ENCODE measurements around the gene PTGER1. TPM values are rescaled to one million over a fixed set of nuclear protein-coding genes. Genes with fewer than 3 reads are reported as not detected.

PTGER1 gene
- total and polyA plus RNA-seq, 5 donors: 0.33 TPM; not detected in 4

DNA sequence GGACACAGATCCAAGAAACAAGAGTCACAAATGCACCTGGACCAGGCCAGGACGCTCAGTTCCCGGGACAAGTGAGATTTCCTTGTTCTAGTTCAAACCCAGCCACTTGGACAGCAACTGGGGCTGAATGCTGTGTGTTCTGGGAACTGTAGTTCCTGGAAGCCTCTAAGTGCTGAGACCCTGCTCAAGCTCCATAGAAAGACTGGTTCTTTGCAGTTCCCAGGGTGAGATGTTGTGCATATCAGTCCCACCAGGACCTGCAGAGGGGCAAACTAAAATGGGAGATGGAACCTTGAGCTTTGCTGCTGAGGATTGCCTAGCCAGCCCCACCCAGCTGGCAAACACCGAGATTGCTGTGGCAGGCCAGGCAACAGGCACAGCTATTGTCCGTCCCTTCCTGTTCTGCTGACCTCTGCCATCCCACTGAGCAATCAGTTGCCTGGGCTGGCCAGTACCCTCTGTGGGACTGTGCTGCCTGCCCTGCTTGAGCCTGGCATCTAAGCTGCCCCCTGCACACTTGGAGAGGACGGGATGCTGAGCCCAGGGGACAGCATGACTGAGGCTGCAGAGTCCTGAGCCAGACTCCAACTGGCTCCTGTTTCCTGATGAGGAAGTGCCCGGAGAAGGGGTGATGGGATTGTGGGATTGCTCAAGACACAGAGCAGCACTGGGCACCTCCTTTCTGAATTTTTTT is 22.2 kb upstream of the PTGER1 start:
- H3K4me1 ChIP-seq (ENCODE audit: control insufficient read depth, insufficient read depth, low read length): peaks cover 5% of the 10 kb centered on the region
- no peaks in the 10 kb centered on the region for H3K9me3 ChIP-seq (ENCODE audit: control insufficient read depth, low read length)
- H3K27me3 ChIP-seq (ENCODE audit: control insufficient read depth, insufficient read depth): no peaks in the 10 kb centered on the region
- DNase-seq (peak; percentile 51 to 75 (median 67)), ATAC-seq (peak; percentile 6 to 29)
- WGBS: 33% methylated on average over 6 of the region's 6 CpGs
- intact Hi-C loops (cut with DNase I): no loop called here
- peak overlapping the region; percentile 18 for H3K27ac ChIP-seq (ENCODE audit: low read length)
- no peak overlapping the region for H3K4me3 ChIP-seq (ENCODE audit: low read length)

DNA sequence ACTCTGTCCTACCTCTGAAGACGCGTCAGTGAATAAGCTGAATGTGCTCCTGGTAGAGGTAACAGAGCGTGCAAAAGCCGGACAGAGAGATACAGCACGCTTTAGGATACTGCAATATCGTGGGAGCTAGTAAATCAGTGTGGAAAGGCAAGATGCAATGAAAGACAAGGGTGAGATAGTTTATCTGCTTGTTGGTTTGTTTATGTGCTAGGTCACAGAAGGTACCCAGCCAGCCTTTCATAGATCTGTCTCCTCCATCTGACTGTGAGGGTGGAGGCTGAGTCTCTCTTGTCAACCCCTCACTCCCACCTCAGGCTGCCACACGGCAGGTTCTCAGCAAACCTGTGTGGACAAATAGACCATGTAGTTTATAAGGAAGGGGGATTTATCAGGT is 21.7 kb upstream of the PTGER1 start:
- no peaks in the 10 kb centered on the region for H3K9me3 ChIP-seq (ENCODE audit: control insufficient read depth, low read length)
- peaks cover 5% of the 10 kb centered on the region for H3K4me1 ChIP-seq (ENCODE audit: control insufficient read depth, insufficient read depth, low read length)
- H3K27ac ChIP-seq (ENCODE audit: low read length): peak overlapping the region; percentile 18
- DNase-seq (no peak), ATAC-seq (peak in 1 of 2 donors; percentile 0)
- WGBS: 29% methylated on average over 7 of the region's 7 CpGs
- H3K4me3 ChIP-seq (ENCODE audit: low read length): no peak overlapping the region
- H3K27me3 ChIP-seq (ENCODE audit: control insufficient read depth, insufficient read depth): no peaks in the 10 kb centered on the region
- intact Hi-C loops (cut with DNase I): no loop called here

DNA sequence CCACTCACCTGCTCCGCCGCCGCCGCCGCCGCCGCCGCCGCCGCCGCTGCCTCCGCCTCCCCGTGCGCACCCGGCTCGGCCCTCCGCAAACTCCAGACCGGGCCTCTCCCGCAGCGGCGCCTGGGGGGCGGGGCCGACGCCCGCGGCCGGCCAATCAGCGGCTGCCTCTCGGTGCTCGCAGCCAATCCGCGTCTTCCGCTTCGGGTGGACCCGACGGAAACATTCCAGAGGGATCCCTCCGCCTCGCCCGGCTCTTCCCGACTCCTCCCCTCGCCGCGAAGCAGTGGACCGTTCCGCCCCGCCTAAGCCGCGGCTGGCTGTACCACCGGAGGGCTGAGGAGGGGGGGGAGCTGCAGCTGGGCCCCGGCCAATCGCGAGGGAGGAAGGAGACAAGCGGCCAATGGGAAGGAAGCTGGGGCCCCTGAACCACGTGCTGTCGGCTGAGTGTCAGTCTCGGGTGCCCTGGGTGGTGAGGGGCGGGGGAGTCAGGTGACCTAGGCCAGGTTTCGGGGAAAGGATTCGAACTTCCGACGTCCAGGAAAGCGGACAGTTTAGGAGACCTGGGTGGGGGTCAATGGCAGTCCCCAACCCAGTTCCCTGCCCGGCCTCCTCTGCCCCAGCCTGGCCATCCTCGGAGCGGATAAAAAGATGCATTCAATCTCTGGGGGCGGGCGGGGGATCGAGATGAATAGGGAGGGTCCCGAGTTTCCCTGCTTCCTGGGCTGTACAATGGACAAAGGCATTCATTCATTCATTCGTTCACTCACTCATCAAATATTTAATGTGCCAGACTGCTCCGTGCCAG is 21.1 kb upstream of the PTGER1 start, which contains the start of gene GIPC1:
GIPC1 (minus strand) TSS at position 99 of the 805 bp plus-strand sequence. CDS start 13,151 bp downstream, outside the sequence.
- peak within 1 kb of the TSS; percentile 89 for H3K4me3 ChIP-seq (ENCODE audit: low read length)
- peak within 1 kb of the TSS; percentile 49 for H3K27ac ChIP-seq (ENCODE audit: low read length)
- no peaks in the 10 kb centered on the region for H3K27me3 ChIP-seq (ENCODE audit: control insufficient read depth, insufficient read depth)
- H3K9me3 ChIP-seq (ENCODE audit: control insufficient read depth, low read length): no peaks in the 10 kb centered on the region
- 2% methylated on average over 71 of the region's 71 CpGs for WGBS
- intact Hi-C loops (cut with DNase I): no loop called here
- ATAC-seq: peak; percentile 97 to 98
- peaks cover 5% of the 10 kb centered on the region for H3K4me1 ChIP-seq (ENCODE audit: control insufficient read depth, insufficient read depth, low read length)
- peak; percentile 98 to 99 (median 98) for DNase-seq

DNA sequence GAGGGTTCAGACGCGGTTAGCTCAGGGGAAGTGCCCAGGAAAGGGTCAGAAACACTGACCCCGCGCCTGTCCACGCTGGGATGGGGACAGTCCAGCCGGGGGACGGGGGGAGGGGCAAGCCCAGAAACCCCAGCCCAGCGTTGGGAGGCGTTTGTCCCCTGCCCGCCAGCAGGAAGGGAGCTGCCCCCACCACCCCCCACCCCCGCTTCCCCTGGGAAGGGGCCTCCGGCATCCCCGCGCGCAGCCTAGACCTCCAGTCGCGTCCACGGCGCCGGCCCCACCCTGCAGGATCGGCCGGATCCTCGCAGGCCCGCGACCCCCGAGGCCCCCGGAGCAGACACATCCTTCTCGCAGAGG is 20.5 kb upstream of the PTGER1 start:
- peaks cover 5% of the 10 kb centered on the region for H3K4me1 ChIP-seq (ENCODE audit: control insufficient read depth, insufficient read depth, low read length)
- H3K27me3 ChIP-seq (ENCODE audit: control insufficient read depth, insufficient read depth): no peaks in the 10 kb centered on the region
- peak overlapping the region; percentile 49 for H3K27ac ChIP-seq (ENCODE audit: low read length)
- H3K4me3 ChIP-seq (ENCODE audit: low read length): peak overlapping the region; percentile 89
- no peaks in the 10 kb centered on the region for H3K9me3 ChIP-seq (ENCODE audit: control insufficient read depth, low read length)
- ATAC-seq (peak in 1 of 2 donors; percentile 4), DNase-seq (peak in 1 of 3 donors; percentile 81)
- WGBS: under 1% methylated on average over 28 of the region's 28 CpGs
- intact Hi-C loops (cut with DNase I): no loop called here

DNA sequence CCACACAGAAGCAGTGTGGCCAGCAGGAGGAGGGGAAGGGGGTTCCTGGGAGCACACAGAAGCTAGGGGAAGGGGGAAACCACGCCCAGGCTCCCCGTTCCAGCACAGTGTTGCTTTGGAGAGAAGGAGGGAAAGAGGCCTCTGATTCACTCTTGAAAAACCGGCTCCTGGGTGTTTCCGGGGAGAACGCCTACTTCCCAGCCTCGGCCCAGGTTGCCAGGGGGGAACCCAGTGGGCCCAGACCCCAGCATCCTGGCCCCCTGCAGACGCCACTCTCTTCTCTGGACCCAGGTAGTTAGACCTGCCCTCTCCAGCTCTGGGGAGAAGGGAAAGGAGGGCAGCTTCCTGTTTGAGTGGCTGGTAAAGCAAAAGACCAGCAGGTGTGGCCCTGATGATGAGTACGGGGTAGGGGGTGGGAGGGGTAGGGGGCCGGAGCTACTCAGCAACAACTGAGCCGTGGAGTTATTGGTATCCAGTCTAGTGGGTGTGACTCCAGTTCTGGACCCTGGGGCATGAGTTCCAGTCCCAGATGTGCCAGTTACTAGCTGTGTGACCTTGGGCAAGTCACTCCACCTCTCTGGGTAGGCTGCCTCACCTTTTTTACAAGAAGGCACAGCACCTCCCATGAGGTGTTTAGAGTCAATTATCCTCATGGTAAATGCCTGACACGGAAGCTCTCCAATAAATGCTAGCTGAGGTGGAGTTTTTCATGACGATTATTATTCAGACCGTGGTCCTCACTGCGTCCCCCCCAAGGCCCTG is 19.9 kb upstream of the PTGER1 start:
- intact Hi-C loops (cut with DNase I): no loop called here
- Histone ChIP-seq H3K4me3 (ENCODE audit: low read length) (peak overlapping the region; percentile 89), H3K4me1 (ENCODE audit: control insufficient read depth, insufficient read depth, low read length) (peaks cover 5% of the 10 kb centered on the region), H3K27ac (ENCODE audit: low read length) (no peak overlapping the region), H3K27me3 (ENCODE audit: control insufficient read depth, insufficient read depth) (no peaks in the 10 kb centered on the region), H3K9me3 (ENCODE audit: control insufficient read depth, low read length) (no peaks in the 10 kb centered on the region)
- no peak for DNase-seq
- no peak for ATAC-seq
- WGBS: 28% methylated on average over 14 of the region's 14 CpGs

DNA sequence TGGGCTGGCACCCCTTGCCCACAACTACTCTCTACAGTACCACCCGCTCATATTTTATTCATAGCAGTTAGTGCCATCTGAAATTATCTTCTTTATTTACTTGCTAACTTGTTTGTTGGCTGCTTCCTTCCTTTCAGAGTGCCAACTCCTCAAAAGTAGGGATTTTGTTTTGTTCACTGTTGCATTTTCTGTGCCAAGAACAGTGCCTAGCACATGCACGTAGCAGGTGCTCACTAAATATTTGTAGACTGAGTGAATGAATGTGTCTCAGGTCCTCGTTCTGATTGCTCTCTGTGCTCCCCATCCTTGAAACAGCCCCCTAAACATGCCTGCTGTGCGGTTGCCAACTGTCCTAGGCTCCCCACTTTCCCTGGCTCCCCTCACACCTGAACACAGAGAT is 19.3 kb upstream of the PTGER1 start:
- H3K4me1 ChIP-seq (ENCODE audit: control insufficient read depth, insufficient read depth, low read length): peaks cover 5% of the 10 kb centered on the region
- WGBS: 86% methylated on average over 4 of the region's 4 CpGs
- DNase-seq (no peak), ATAC-seq (no peak)
- no peaks in the 10 kb centered on the region for H3K9me3 ChIP-seq (ENCODE audit: control insufficient read depth, low read length)
- no peak overlapping the region for H3K4me3 ChIP-seq (ENCODE audit: low read length)
- H3K27ac ChIP-seq (ENCODE audit: low read length): no peak overlapping the region
- intact Hi-C loops (cut with DNase I): no loop called here
- no peaks in the 10 kb centered on the region for H3K27me3 ChIP-seq (ENCODE audit: control insufficient read depth, insufficient read depth)

DNA sequence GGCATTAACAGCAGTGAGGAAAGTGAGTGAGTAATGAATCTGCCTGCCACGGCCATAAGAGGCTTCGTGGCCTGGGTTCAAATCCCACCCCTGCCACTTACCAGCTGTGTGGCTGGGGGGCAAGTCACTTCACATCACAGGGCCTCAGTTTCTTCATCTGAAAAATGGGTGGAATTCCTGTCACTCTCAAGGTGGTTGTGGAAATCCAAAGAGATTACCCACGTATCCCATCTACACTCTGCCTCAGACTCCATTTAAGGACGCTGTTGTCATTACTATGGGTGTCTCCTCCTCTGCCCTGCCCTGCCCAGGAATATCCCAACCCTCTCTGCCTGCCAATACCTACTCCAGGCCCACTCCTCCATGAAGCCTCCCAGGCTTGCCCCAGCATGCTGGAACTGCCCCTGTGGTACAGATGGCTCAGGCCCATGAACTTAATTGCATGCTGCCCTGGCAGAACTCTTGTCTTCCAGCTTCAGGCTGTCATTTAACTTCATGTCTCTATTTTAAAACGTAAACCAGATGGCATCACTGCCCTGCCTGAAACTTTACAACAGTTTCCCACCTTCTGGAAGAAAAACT is 17.7 kb upstream of the PTGER1 start:
- Histone ChIP-seq H3K4me3 (ENCODE audit: low read length) (no peak overlapping the region), H3K9me3 (ENCODE audit: control insufficient read depth, low read length) (no peaks in the 10 kb centered on the region), H3K27ac (ENCODE audit: low read length) (no peak overlapping the region), H3K27me3 (ENCODE audit: control insufficient read depth, insufficient read depth) (no peaks in the 10 kb centered on the region), H3K4me1 (ENCODE audit: control insufficient read depth, insufficient read depth, low read length) (peaks cover 5% of the 10 kb centered on the region)
- intact Hi-C loops (cut with DNase I): no loop called here
- ATAC-seq (no peak), DNase-seq (no peak)
- WGBS: 82% methylated on average over 5 of the region's 5 CpGs

DNA sequence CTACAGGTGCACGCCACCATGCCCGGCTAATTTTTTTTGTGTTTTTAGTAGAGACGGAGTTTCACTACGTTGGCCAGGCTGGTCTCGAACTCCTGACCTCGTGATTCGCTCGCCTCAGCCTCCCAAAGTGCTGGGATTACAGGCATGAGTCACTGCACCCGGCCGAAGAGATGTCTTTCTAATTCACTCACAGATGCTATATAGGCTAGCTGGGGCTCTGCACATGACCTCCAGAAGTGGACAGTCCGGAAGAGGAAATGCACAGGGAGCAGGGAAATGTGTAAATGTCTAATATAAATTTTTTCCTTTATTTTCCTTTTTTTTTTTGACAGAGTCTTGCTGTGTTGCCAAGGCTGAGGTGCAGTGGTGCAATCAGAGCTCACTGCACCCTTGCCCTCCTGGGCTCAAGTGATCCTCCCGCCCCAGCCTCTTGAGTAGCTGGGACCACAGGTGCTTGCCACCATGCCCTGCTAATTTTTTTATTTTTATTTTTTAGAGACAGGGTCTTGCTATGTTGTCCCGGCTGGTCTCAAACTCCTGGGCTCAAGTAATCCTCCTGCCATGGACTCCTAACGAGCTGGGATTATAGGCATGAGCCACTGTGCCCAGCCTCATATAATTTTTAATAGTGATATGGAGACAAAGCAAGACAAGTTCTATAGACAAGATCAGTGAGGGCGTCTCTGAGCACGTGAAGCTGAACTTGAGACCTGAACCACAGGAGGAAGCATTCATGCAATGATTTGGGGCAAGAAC is 12.4 kb upstream of the PTGER1 start:
- Histone ChIP-seq H3K9me3 (ENCODE audit: control insufficient read depth, low read length) (no peaks in the 10 kb centered on the region), H3K27ac (ENCODE audit: low read length) (no peak overlapping the region), H3K4me3 (ENCODE audit: low read length) (no peak overlapping the region), H3K27me3 (ENCODE audit: control insufficient read depth, insufficient read depth) (no peaks in the 10 kb centered on the region), H3K4me1 (ENCODE audit: control insufficient read depth, insufficient read depth, low read length) (no peaks in the 10 kb centered on the region)
- WGBS: 96% methylated on average over 16 of the region's 16 CpGs
- DNase-seq (no peak), ATAC-seq (no peak)
- intact Hi-C loops (cut with DNase I): no loop called here

DNA sequence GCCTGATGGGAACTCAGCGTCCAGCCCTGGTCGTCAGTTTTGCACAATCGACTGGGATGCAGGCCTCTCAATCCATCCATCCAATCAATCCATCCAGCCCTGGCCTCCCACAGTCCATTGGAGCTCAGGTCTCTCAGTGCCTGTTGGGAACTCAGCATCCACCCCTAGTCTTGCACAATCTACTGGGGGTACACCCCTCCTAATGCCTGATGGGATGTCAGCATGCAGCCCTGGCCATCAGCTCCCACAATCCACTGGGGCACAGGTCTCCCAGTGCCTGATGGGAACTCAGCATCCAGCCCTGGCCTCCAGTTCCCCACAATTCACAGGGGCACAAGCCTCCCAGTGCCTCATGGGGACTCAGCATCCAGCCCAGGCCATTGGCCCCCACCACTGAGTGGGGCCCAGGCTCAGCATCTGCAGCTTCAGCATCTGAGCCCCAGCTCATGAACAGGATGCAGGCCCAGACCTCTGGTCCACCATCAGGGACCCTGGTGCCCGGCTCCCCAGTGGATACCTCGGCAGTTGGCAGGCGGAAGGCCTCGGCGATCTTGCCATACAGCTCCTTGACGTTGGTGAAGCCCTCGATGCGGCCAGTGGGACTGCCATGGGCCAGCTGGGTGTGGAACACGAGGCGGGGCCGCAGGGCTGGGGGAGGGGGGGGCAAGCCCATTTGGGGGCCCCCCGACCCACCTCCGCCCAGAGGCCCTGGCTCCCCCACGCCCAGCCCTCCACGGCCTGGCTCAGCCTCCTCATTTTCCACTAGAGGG is 7.2 kb upstream of the PTGER1 start:
- no peaks in the 10 kb centered on the region for H3K4me1 ChIP-seq (ENCODE audit: control insufficient read depth, insufficient read depth, low read length)
- H3K27me3 ChIP-seq (ENCODE audit: control insufficient read depth, insufficient read depth): no peaks in the 10 kb centered on the region
- WGBS: 96% methylated on average over 18 of the region's 18 CpGs
- DNase-seq (peak in 1 of 3 donors; percentile 58), ATAC-seq (no peak)
- no peak overlapping the region for H3K27ac ChIP-seq (ENCODE audit: low read length)
- H3K4me3 ChIP-seq (ENCODE audit: low read length): no peak overlapping the region
- intact Hi-C loops (cut with DNase I): no loop called here
- H3K9me3 ChIP-seq (ENCODE audit: control insufficient read depth, low read length): no peaks in the 10 kb centered on the region

DNA sequence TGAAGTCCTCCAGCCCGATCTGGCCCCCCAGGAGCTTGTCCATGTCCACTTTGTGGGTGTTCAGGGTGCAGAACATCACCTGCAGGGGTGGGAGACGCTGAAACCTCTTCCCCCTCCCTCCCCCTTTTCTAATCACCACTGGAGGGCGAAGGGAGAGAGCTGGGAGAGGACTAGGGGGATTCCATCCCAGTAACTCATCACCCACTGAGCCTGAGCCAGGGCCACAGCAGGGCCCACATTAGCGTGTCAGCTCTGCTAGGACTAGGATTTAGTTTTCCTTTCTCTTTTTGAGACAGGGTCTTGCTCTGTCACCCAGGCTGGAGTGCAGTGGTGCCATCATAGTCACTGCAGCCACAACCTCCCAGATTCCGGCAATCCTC is 5.5 kb upstream of the PTGER1 start:
- DNase-seq (no peak), ATAC-seq (no peak)
- Histone ChIP-seq H3K4me1 (ENCODE audit: control insufficient read depth, insufficient read depth, low read length) (no peaks in the 10 kb centered on the region), H3K9me3 (ENCODE audit: control insufficient read depth, low read length) (no peaks in the 10 kb centered on the region), H3K4me3 (ENCODE audit: low read length) (no peak overlapping the region), H3K27ac (ENCODE audit: low read length) (no peak overlapping the region), H3K27me3 (ENCODE audit: control insufficient read depth, insufficient read depth) (no peaks in the 10 kb centered on the region)
- intact Hi-C loops (cut with DNase I): no loop called here
- WGBS: 88% methylated on average over 5 of the region's 5 CpGs

All from right cardiac atrium (tissue), 5 donors.